ENCODE measurements around the gene KCNF1. TPM values are rescaled to one million over a fixed set of nuclear protein-coding genes. Genes with fewer than 3 reads are reported as not detected.

KCNF1 gene
- total and polyA plus RNA-seq, 9 donors: 0.11 to 0.30 (median 0.14) TPM; not detected in 5

GRCh38 chr2:10864861-10865636, 46.7 kb upstream of the KCNF1 start:
- intact Hi-C loops (cut with DNase I): no loop called here
- H3K27ac ChIP-seq: no peak overlapping the region

GRCh38 chr2:10865841-10866240, 45.9 kb upstream of the KCNF1 start:
- Histone ChIP-seq H3K36me3 (no peaks in the 10 kb centered on the region), H3K27me3 (no peaks in the 10 kb centered on the region), H3K9me3 (no peaks in the 10 kb centered on the region), H3K4me3 (no peak overlapping the region), H3K4me1 (ENCODE audit: insufficient read depth) (no peaks in the 10 kb centered on the region), H3K27ac (no peak overlapping the region)
- 75 to 82% (median 78%) methylated on average over 10 of the region's 10 CpGs for WGBS, 3 donors
- TF ChIP-seq POLR2A (IDR thresholded peaks at IDR 0.05): no peak
- no peak for TF ChIP-seq EP300 (IDR thresholded peaks at IDR 0.05)
- TF ChIP-seq CTCF (IDR thresholded peaks at IDR 0.05): no peak
- intact Hi-C loops (cut with DNase I): no loop called here
- no peak for DNase-seq

More at GRCh38 chr2:10864861-10865636, 46.7 kb upstream of the KCNF1 start:
- no peaks in the 10 kb centered on the region for H3K4me1 ChIP-seq (ENCODE audit: insufficient read depth)
- H3K36me3 ChIP-seq: no peaks in the 10 kb centered on the region
- H3K27me3 ChIP-seq: no peaks in the 10 kb centered on the region
- H3K4me3 ChIP-seq: no peak overlapping the region
- TF ChIP-seq EP300 (IDR thresholded peaks at IDR 0.05): no peak
- TF ChIP-seq POLR2A (IDR thresholded peaks at IDR 0.05): no peak
- no peak for TF ChIP-seq CTCF (IDR thresholded peaks at IDR 0.05)
- WGBS, 3 donors: 72 to 81% (median 79%) methylated on average over 14 of the region's 14 CpGs
- no peak for DNase-seq
- H3K9me3 ChIP-seq: no peaks in the 10 kb centered on the region

- Histone ChIP-seq H3K27ac (no peak overlapping the region), H3K4me1 (ENCODE audit: insufficient read depth) (no peaks in the 10 kb centered on the region), H3K27me3 (no peaks in the 10 kb centered on the region), H3K4me3 (no peak overlapping the region), H3K36me3 (no peaks in the 10 kb centered on the region), H3K9me3 (no peaks in the 10 kb centered on the region)
- TF ChIP-seq CTCF (IDR thresholded peaks at IDR 0.05): no peak
- no peak for TF ChIP-seq EP300 (IDR thresholded peaks at IDR 0.05)
- no peak for TF ChIP-seq POLR2A (IDR thresholded peaks at IDR 0.05)
- intact Hi-C loops (cut with DNase I): no loop called here
- 61 to 63% (median 62%) methylated on average over 6 of the region's 6 CpGs for WGBS, 3 donors
- DNase-seq: no peak
Observed at GRCh38 chr2:10867692-10868420, 43.9 kb upstream of the KCNF1 start.

- no peaks in the 10 kb centered on the region for H3K36me3 ChIP-seq
- TF ChIP-seq CTCF (IDR thresholded peaks at IDR 0.05) (no peak), POLR2A (IDR thresholded peaks at IDR 0.05) (no peak), EP300 (IDR thresholded peaks at IDR 0.05) (no peak)
- H3K27ac ChIP-seq: no peak overlapping the region
- no peaks in the 10 kb centered on the region for H3K4me1 ChIP-seq (ENCODE audit: insufficient read depth)
- WGBS, 3 donors: 85 to 88% (median 87%) methylated on average over 15 of the region's 15 CpGs
- no peaks in the 10 kb centered on the region for H3K9me3 ChIP-seq
- no peaks in the 10 kb centered on the region for H3K27me3 ChIP-seq
- intact Hi-C loops (cut with DNase I): no loop called here
- no peak overlapping the region for H3K4me3 ChIP-seq
- DNase-seq: no peak
Observed at GRCh38 chr2:10868465-10869314, 43.0 kb upstream of the KCNF1 start.
